HCT116 (cell line): ENCODE measurements around the gene WDPCP.

ENCODE experiments used
- CTCF ChIP-seq, 3 experiments: fragments of 200-600 bp in 1 of 3; sonication (generic) in 1 of 3; IDR thresholded peaks in 2 of 3; conservative IDR thresholded peaks in 1 of 3; 2 replicates each; pipeline ENCODE4 v1.5.1; 2012 to 2017; ENCODE audit warnings: low read depth in 2 of 3, low read length in 2 of 3, antibody characterized with exemption in 1 of 3, borderline replicate concordance in 1 of 3, control low read depth in 1 of 3, mild to moderate bottlenecking in 1 of 3, mixed read lengths in 1 of 3, mixed run types in 1 of 3, moderate library complexity in 1 of 3; ENCODE audit not compliant: insufficient read depth in 1 of 3
- EZH2 ChIP-seq: fragments of 200-600 bp; sonication (generic); IDR thresholded peaks from 2 replicates; pipeline ENCODE4 v1.6.1; 2017; ENCODE audit warnings: antibody characterized with exemption, mixed run types
- EZH2phosphoT487 ChIP-seq: fragments of 200-600 bp; IDR thresholded peaks from 2 replicates; pipeline ENCODE4 v1.6.1; 2018; ENCODE audit warnings: antibody characterized with exemption, borderline replicate concordance
- JUND ChIP-seq: IDR thresholded peaks from 2 replicates; pipeline ENCODE4 v1.6.1; 2012
- MAX ChIP-seq: IDR thresholded peaks from 2 replicates; pipeline ENCODE4 v1.6.1; 2012
- POLR2AphosphoS5 ChIP-seq: IDR thresholded peaks from 2 replicates; pipeline ENCODE4 v1.6.1; 2011; ENCODE audit warnings: mild to moderate bottlenecking, low read depth, low read length, moderate library complexity
- RAD21 ChIP-seq: IDR thresholded peaks from 2 replicates; pipeline ENCODE4 v1.6.1; 2012; ENCODE audit warnings: low read depth, mild to moderate bottlenecking
- REST ChIP-seq: IDR thresholded peaks from 2 replicates; pipeline ENCODE4 v1.6.1; 2012; ENCODE audit warnings: low read depth

- peak in 2 of 3 experiments; percentile 32 to 48; a peak in 3 of 6 replicates for TF ChIP-seq CTCF (IDR thresholded peaks at IDR 0.05 in 2 of 3, conservative IDR thresholded peaks at IDR 0.05 in 1 of 3; ENCODE audit: borderline replicate concordance in 1 of 3, insufficient read depth in 1 of 3, low read depth in 2 of 3, low read length in 2 of 3)
- peak; percentile 50 for TF ChIP-seq RAD21
- peak; percentile 57 for TF ChIP-seq MAX
- TF ChIP-seq REST, result no peak
- no peak for TF ChIP-seq EZH2
- no peak for TF ChIP-seq JUND
- TF ChIP-seq POLR2AphosphoS5, result no peak
- no peak for TF ChIP-seq EZH2phosphoT487
Measured at GRCh38 chr2:63300835-63301234, 287.4 kb downstream of the WDPCP start.
